Esophagus muscularis mucosa (tissue), 4 donors: ENCODE data around the gene LAMA5.
A peak's percentile ranks its signal among the peaks of the same experiment; 100 is the strongest.

Experiments used
- CTCF ChIP-seq, 3 experiments: fragments of 200-600 bp in 2 of 3; fragments of 450-650 bp in 1 of 3; sonication (generic) in 2 of 3; IDR thresholded peaks; one replicate each; pipeline ENCODE4 v1.5.1; 2017 to 2019; ENCODE audit warnings: antibody characterized with exemption in 3 of 3, mild to moderate bottlenecking in 2 of 3, moderate library complexity in 1 of 3
- EP300 ChIP-seq: sonication (generic); formaldehyde crosslinking; IDR thresholded peaks from one replicate; pipeline ENCODE4 v1.6.1; 2017; ENCODE audit warnings: antibody characterized with exemption
- POLR2A ChIP-seq: fragments of 450-650 bp; IDR thresholded peaks from one replicate; pipeline ENCODE4 v1.6.1; 2017; ENCODE audit warnings: antibody characterized with exemption, moderate library complexity, mild to moderate bottlenecking, low read depth
- POLR2AphosphoS5 ChIP-seq, 2 donors: sonication (generic); formaldehyde crosslinking; IDR thresholded peaks; one replicate each; pipeline ENCODE4 v1.6.1; 2017; ENCODE audit warnings: antibody characterized with exemption in 2 of 2

- TF ChIP-seq CTCF (IDR thresholded peaks at IDR 0.05) (no peak), POLR2A (no peak), POLR2AphosphoS5 (IDR thresholded peaks at IDR 0.05) (peak; percentile 53 to 56), EP300 (peak; percentile 27)
Observed at GRCh38 chr20:62359491-62360121, 7.5 kb downstream of the LAMA5 start.
